Measurements from ENCODE around the gene ANGPTL8.

Gene ANGPTL8

DNA sequence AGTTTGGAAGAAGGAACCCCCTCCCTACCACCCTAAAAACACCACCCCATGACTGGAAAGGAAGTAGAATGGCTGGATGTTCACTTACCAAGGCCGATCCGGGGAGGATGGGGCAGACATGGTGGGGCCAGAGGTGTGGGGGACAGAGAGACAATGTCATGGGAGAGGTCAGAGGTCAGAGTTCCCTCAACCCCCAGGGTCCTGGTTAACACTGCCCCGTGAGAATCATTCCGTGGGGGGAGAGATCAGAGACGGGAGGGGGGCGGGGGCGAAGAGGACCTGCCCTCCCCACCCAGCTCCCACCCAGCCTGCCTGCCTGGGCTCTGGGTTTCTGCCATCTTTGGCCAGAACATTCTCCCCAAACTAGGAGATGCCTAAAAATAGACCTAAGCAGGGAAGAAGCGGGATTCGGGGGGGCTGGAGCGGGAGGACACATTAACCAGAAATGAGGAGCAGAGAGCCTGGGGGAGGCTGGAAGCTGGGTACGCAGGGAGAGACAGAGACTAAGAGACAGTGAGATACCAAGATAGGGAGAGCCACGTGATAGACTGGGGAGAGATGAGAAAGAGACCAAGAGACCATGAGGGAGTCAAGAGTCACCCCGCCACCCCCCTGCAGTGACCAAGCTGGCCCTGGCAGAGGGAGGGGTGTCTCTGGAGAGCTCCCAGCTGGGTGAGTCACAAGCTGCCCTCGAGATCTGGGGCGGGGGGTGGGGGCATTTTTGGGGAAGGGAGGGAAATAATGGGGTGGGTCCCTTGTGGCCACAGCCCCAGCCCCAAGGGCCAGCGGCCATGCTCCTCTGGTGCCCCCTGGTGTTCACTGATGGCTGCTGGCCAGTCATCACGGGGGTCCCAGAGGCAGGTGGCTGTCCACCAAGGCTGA, 36.0 kb upstream of the ANGPTL8 start:
- peak; percentile 80 for DNase-seq (ENCODE audit: low read depth)

- DNase-seq (ENCODE audit: low read depth), result no peak
Observed at GRCh38 chr19:11204076-11204602, 35.3 kb upstream of the ANGPTL8 start.

- DNase-seq (ENCODE audit: low read depth), result no peak
Observed at GRCh38 chr19:11204943-11205349, 34.5 kb upstream of the ANGPTL8 start.

DNA sequence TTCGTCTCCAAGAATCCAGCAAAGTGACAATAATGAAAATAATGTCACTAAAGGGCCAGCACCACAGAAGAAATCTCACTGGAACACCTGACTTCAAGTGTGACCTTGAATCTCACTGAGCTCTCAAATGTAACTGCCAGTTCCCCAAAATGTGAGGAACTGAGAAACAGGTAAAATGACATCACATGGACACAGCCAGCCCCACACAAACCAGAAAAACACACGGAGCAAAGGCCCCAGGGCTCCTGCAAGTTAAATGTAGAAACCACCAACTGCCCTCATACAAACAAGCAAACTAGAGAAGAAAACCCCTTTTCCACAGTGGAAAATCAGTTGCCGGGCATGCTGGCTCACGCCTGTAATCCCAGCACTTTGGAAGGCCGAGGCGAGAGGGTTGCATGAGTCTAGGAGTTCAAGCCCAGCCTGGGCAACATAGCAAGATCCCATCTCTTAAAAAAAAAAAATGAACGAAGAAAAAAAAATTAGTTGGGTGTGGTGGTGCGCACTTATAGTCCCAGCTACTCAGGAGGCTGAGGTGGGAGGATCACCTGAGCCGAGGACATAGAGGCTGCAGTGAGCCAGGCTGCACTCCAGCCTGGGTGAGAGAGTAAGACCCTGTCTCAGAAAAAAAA, 33.4 kb upstream of the ANGPTL8 start:
- no peak for DNase-seq (ENCODE audit: low read depth)

DNA sequence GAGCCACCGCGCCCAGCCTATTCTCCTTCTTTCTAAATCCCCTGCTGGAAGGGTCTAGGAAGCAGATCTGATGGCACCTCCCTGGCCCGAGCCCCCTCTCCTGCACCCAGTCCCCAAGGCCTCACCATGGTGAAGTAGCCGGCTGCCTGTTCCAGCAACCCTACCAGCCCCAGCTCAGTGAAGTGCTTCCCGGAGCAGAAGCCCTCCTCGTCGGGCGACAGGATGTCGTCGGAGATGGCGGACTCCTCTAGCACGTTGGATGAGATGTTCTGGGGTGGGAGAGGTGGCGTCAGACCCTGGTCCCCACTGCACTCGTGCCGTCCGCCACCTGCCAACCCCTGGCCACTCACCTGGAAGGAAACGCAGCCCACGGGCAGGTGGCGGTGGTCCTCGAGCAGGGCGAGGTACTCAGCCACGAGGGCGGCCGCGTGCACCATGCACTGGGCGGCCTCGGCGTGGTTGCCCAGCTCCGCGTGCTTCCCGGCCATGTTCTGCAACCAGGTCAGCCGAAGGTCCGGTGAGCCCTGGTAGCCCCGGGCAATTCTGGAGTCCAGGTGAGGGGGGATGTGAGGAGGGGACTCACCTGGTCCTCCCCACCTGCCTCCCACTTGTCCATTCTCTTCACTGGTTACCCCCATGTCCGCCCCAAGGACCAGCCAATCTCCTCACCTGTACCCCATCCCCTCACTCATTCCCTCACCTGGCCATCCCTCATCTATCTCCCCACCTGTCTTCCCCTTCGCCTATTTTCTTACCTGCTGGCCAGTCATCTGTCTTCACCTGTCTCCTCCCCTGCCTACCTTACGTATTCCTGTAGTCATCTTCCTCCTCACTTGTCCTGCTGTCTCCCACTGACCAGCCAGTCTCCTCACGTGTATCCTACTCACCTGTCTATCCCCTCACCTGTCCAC, 30.6 kb upstream of the ANGPTL8 start:
- no peak for DNase-seq (ENCODE audit: low read depth)

GRCh38 chr19:11209839-11210655, 29.4 kb upstream of the ANGPTL8 start:
- DNase-seq (ENCODE audit: low read depth), result no peak

DNA sequence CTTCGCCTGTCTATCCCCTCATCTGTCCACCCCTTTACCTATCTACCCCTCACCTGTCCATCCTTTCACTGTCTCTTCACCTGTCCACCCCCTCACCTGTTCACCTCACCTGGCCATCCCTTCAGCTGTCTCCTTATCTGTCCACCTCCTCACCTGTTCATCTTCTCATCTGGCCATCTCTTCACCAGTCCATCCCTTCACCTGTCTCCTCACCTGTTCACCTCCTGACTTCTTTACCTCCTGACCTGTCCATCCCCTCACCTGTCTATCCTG, 28.8 kb upstream of the ANGPTL8 start:
- no peak for DNase-seq (ENCODE audit: low read depth)

DNA sequence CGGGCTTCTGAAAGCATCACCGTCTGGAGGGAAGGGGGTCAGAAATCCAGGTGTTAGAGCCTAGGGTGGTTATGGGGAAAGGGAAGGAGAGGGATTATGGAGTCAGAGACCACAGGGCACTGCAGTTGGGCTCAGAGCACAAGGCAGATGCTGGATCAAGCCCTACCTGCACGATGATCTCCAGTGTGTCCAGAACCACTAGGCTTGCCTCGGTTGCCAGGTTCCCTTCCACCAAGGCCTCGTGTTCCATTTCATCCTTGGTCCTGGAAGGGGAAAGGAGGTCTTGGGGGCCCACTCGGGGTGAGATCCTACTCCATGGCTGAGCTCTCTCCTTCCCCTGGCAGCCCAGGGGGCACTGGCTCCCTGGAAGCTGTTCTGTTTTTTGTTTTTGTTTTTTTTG, 25.0 kb upstream of the ANGPTL8 start:
- no peak for DNase-seq (ENCODE audit: low read depth)

- no peak for DNase-seq (ENCODE audit: low read depth)
Observed at GRCh38 chr19:11221082-11221598, 18.3 kb upstream of the ANGPTL8 start.

DNA sequence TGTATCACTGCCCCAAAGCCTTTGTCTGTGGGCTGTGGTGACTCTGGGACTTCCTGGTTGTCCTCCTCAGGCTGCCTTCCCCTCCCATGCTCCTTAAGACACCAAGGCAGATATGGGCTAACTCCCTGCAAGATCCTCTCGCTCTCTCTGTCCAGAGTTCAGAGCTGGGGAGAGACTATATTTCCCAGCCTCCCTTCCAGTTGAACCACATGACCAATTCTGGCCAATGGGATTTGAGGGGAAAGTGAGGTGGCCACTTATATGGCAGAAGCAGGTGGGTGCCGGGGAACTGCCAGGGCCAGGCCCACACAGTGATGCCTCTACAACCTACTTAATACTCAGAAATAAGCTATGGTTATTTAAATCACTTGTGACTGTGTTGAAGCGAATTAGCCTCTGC, 16.2 kb upstream of the ANGPTL8 start:
- DNase-seq (ENCODE audit: low read depth), result no peak

DNA sequence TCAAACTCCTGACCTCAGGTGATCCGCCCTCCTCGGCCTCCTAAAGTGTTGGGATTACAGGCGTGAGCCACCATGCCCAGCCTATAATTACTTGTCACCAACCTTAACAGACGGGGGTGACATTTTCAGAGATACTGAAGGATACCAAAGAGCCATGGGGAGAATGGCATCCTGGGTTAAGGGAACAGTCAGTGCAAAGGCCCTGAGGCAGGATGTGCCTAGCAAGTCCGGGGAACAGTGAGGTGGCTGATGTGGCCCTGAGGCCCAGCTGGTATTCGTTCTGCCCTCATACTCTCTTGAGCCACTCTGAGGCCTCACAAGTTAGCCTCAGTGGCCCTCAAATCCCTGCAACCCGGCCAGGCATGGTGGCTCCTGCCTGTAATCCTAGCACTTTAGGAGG, 15.0 kb upstream of the ANGPTL8 start:
- DNase-seq (ENCODE audit: low read depth), result no peak

DNA sequence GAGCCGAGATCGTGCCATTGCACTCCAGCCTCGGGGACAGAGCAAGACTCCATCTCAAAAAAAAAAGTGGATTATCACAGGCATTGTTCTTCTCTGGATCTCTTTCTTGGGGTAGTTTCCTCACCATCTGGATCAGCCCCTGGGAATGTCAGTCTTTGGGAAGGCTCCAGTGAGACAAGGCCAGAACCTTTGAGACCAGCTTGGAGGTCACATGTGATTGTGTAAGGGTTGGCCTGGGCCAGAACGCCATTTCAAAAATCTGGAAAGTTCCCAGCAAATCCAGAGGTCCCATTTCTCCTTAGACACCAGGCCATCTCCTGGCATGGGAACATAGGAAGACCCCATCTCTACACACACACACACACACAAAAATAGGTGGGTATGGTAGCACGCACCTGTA, 14.2 kb upstream of the ANGPTL8 start:
- DNase-seq (ENCODE audit: low read depth), result no peak

- DNase-seq (ENCODE audit: low read depth), result no peak
Observed at GRCh38 chr19:11225815-11226214, 13.6 kb upstream of the ANGPTL8 start.

GRCh38 chr19:11226716-11227166, 12.7 kb upstream of the ANGPTL8 start:
- no peak for DNase-seq (ENCODE audit: low read depth)

- DNase-seq (ENCODE audit: low read depth), result no peak
Observed at GRCh38 chr19:11227195-11227886, 12.1 kb upstream of the ANGPTL8 start.

DNA sequence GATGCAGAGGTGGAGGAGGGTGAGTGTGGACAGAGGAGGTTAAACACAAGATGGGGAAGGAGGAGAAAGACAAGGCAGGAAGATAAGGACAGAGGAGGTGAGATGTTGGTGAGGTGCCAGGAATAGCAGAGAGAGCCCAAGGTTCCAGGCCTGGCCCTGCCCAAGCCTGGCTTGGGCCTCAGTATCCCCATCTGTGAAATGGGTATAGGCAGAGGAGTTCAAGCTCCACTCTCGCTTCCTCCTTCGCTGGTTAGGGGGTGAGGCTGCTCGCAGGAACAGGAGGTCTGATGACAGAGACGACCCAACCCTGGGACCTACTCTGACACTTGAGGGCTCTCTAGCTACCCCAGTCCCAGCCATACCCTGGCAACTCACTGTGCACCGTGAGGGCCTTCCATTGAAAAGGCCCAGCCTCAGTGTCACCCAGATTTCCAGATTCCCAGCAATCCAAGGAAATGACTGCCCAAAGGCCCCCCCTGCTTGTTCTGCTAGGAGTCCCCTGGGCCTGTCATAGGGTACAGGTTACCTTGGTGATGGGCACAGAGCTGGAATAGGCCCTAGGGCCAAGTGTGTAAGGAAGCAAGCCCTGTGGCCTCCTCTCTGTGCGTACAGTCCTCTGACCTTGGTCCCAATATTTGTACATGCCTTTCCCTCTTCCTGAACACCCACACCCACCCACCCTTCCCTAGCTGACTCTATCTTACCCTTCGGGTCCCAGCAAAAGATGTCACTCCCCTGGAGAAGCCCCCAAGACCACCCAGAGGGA, 8.6 kb upstream of the ANGPTL8 start:
- no peak for DNase-seq (ENCODE audit: low read depth)

DNA sequence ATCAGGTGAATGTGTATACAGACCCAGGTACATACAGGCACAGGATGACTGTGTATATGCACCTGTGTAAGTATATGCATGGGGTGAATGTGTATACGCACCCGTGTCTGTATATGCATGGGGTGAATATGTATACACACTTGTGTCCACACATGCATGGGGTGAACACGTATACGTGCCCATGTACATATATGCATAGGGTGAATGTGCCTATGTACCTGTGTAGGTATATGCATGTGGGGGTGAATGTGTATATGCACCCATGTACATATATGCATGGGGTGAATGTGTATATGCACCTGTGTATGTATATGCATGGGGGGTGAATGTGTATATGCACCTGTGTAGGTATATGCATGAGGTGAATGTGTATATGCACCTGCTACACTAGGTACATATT, 6.9 kb upstream of the ANGPTL8 start:
- DNase-seq (ENCODE audit: low read depth), result no peak

- no peak for DNase-seq (ENCODE audit: low read depth)
Observed at GRCh38 chr19:11233073-11233472, 6.3 kb upstream of the ANGPTL8 start.

GRCh38 chr19:11234486-11235075, 4.8 kb upstream of the ANGPTL8 start:
- DNase-seq (ENCODE audit: low read depth), result no peak

Measured in stromal cell of bone marrow (primary cell).